ENCODE measurements around the gene ZNF90.

DNA sequence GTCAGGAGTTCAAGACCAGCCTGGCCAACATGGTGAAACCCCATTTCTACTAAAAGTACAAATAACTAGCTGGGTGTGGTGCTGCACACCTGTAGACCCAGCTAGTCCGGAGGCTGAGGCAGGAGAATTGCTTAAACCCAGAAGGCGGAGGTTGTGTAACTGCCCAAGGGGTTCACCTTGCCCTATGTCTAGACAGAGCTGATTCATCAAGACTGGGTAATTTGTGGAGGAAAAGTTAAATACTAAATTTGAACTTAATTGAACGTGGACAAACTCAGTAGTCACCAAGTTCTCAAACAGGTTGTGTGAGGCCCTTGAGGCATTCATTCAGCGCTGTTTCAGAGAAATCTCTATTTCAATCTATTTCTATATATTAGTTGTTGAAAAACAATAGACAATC is 75.5 kb downstream of the ZNF90 start:
- TF ChIP-seq EZH2 (IDR thresholded peaks at IDR 0.05), result no peak
- TF ChIP-seq, protein P1, sequence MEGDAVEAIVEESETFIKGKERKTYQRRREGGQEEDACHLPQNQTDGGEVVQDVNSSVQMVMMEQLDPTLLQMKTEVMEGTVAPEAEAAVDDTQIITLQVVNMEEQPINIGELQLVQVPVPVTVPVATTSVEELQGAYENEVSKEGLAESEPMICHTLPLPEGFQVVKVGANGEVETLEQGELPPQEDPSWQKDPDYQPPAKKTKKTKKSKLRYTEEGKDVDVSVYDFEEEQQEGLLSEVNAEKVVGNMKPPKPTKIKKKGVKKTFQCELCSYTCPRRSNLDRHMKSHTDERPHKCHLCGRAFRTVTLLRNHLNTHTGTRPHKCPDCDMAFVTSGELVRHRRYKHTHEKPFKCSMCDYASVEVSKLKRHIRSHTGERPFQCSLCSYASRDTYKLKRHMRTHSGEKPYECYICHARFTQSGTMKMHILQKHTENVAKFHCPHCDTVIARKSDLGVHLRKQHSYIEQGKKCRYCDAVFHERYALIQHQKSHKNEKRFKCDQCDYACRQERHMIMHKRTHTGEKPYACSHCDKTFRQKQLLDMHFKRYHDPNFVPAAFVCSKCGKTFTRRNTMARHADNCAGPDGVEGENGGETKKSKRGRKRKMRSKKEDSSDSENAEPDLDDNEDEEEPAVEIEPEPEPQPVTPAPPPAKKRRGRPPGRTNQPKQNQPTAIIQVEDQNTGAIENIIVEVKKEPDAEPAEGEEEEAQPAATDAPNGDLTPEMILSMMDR (IDR thresholded peaks at IDR 0.05), result no peak
- TF ChIP-seq EZH2phosphoT487 (IDR thresholded peaks at IDR 0.05), result no peak

Data from neural progenitor cell (in vitro differentiated cells).